ENCODE results near the gene MYMK. TPM values are rescaled to one million over a fixed set of nuclear protein-coding genes. Genes with fewer than 3 reads are reported as not detected.

The MYMK gene, protein sequence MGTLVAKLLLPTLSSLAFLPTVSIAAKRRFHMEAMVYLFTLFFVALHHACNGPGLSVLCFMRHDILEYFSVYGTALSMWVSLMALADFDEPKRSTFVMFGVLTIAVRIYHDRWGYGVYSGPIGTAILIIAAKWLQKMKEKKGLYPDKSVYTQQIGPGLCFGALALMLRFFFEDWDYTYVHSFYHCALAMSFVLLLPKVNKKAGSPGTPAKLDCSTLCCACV
- total RNA-seq (2021; fragmentation: NEBNext Ultra II Directional; extraction: Animal tissue kit (Norgen Biotek cat#: 25700)) (not detected in 2 replicates), polyA plus RNA-seq (2011; rRNA removed) (0.30 TPM in 1 of 2 replicates, not detected in the other), polyA minus RNA-seq (2011; rRNA and poly(A)+ RNA removed) (not detected in 2 replicates)
- 0.23 TPM for polyA plus RNA-seq (2011; cell fraction: cytosol; rRNA removed)
- 0.30 TPM for polyA plus RNA-seq (2011; cell fraction: nucleus; rRNA removed)
- polyA plus RNA-seq (2012, experiment 1 of 2): not detected in 4 replicates
- not detected for polyA plus RNA-seq (2012, experiment 2 of 2)
- not detected for polyA plus RNA-seq (2013, experiment 1 of 2)
- 0.09 TPM for polyA plus RNA-seq (2013, experiment 2 of 2)
- polyA minus RNA-seq (2011; cell fraction: cytosol; rRNA and poly(A)+ RNA removed): not detected
- not detected for polyA minus RNA-seq (2011; cell fraction: nucleus; rRNA and poly(A)+ RNA removed)
- long read RNA-seq, experiment 1: 0 reads
- long read RNA-seq, experiment 2: 0 reads

DNA sequence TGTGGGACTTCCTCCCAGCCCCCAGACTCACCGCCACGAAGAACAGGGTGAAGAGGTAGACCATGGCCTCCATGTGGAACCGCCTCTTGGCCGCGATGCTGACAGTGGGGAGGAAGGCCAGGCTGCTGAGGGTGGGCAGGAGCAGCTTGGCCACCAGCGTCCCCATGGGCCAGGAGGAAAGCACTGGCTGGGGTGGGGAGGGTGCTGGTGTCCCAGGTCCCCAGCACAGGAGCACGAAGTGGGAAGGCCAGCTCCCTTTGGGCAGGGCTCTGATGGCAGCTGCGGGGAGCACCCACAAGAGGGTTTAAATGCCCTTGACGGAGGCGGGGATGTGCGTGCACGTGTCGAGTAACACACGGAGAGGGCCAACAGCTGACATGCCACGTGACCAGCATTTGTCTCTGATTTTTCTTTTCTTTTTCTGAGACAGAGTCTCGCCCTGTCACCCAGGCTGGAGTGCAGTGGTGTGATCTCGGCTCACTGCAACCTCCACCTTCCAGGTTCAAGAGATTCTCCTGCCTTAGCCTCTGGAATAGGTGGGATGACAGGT lies at the start of gene MYMK:
Gene MYMK (minus strand): TSS at position 281 of the 550 bp plus-strand sequence. CDS start 115 bp downstream, at position 166.
- Histone ChIP-seq H2AK5ac (ENCODE audit: low read depth, low read length) (peak within 1 kb of the TSS; percentile 65; the same call in 1 of the 2 replicates), H3K23ac (ENCODE audit: insufficient read length) (no peak within 1 kb of the TSS), H2BK12ac (ENCODE audit: low read depth, low read length) (peak within 1 kb of the TSS; percentile 94), H3K27me3 (replicated peaks in 1 of 4; ENCODE audit: control insufficient read depth in 3 of 4, extremely low read depth in 1 of 4, insufficient read depth in 3 of 4, low read length in 3 of 4) (peaks cover 0 to 5% (median under 1%) of the 10 kb centered on the region in 4 experiments; a peak in 3 of 7 replicates), H3K56ac (replicated peaks; ENCODE audit: insufficient read length, low read depth, low read length) (no peak within 1 kb of the TSS), H3K4me3 (ENCODE audit: extremely low read depth in 1 of 4, insufficient read depth in 2 of 4, low read depth in 3 of 4, low read length in 4 of 4) (no peak within 1 kb of the TSS), H4K8ac (ENCODE audit: extremely low read depth, insufficient read depth, low read length) (no peak within 1 kb of the TSS), H3K4ac (replicated peaks; ENCODE audit: insufficient read length, low read depth, low read length) (no peak within 1 kb of the TSS), H3K4me1 (replicated peaks in 1 of 4; ENCODE audit: control insufficient read depth in 3 of 4, insufficient read depth in 4 of 4, low read length in 3 of 4) (peaks cover 4 to 33% (median 30%) of the 10 kb centered on the region in 4 experiments), H3K79me2 (ENCODE audit: control insufficient read depth in 1 of 2, insufficient read depth in 2 of 2, low read length in 2 of 2) (no peaks in the 10 kb centered on the region), H2AFZ (ENCODE audit: low read length) (no peak within 1 kb of the TSS), H2BK5ac (ENCODE audit: low read depth, low read length) (peak within 1 kb of the TSS; percentile 84; the same call in 1 of the 2 replicates), H3K27ac (ENCODE audit: low read depth, low read length) (no peak within 1 kb of the TSS), H3K79me1 (ENCODE audit: low read depth, low read length) (no peaks in the 10 kb centered on the region), H3K23me2 (ENCODE audit: low read depth, low read length) (no peaks in the 10 kb centered on the region; the same call in 1 of the 2 replicates), H3K9ac (replicated peaks in 1 of 4; ENCODE audit: extremely low read depth in 1 of 4, low read depth in 3 of 4, low read length in 3 of 4) (no peak within 1 kb of the TSS), H4K20me1 (replicated peaks in 1 of 2; ENCODE audit: control insufficient read depth in 1 of 2, insufficient read depth in 2 of 2, low read length in 2 of 2) (no peaks in the 10 kb centered on the region), H3K36me3 (ENCODE audit: control insufficient read depth in 2 of 4, insufficient read depth in 4 of 4, low read length in 3 of 4) (no peaks in the 10 kb centered on the region), H4K5ac (ENCODE audit: insufficient read length, low read depth, low read length) (no peak within 1 kb of the TSS), H3K4me2 (ENCODE audit: insufficient read depth in 1 of 2, low read depth in 2 of 2, low read length in 2 of 2) (no peak within 1 kb of the TSS; a peak in 1 of 4 replicates), H2BK15ac (ENCODE audit: low read length) (peak within 1 kb of the TSS; percentile 96; the same call in 1 of the 2 replicates), H2BK120ac (replicated peaks; ENCODE audit: low read depth, low read length) (no peak within 1 kb of the TSS), H3K9me3 (ENCODE audit: insufficient read depth in 2 of 2, low read depth in 1 of 2, low read length in 1 of 2) (no peaks in the 10 kb centered on the region), H2BK20ac (ENCODE audit: low read length) (no peak within 1 kb of the TSS), H3K14ac (ENCODE audit: insufficient read length) (no peak within 1 kb of the TSS), H3K18ac (ENCODE audit: extremely low read depth, low read length) (no peak within 1 kb of the TSS), H4K91ac (replicated peaks; ENCODE audit: insufficient read length, low read length) (no peak within 1 kb of the TSS)
- FAIRE-seq: no peak
- CTCF ChIA-PET (ENCODE audit: partially characterized antibody): interaction anchor here (1.2 to 2.7 kb wide), 4 partner anchors 10 to 166 kb away, joined by 3 to 14 read pairs (median 4); no protein-coding TSS in a partner anchor
- POLR2A ChIA-PET (ENCODE audit: partially characterized antibody): no interaction called here
- no peak for DNase-seq (ENCODE audit: low read depth in 1 of 2, low spot score in 2 of 2)
- WGBS, 2 experiments (ENCODE audit: extremely low coverage in 1 of 2, insufficient coverage in 1 of 2, insufficient read length in 1 of 2, insufficient replicate concordance in 2 of 2, low coverage in 1 of 2, low lambda C conversion rate in 2 of 2, missing lambda C conversion rate in 1 of 2): 91% methylated on average over 17 of the region's 17 CpGs; no CpG with 5 or more reads in 1 of the 2 experiments
- TF ChIP-seq BACH1 (IDR thresholded peaks at IDR 0.05; ENCODE audit: low read length) (no peak), FOSL1 (IDR thresholded peaks at IDR 0.05; ENCODE audit: insufficient read depth, low read depth, low read length) (no peak), SAP30 (IDR thresholded peaks at IDR 0.05; ENCODE audit: insufficient read depth, insufficient replicate concordance, low read length) (no peak), RFX5 (IDR thresholded peaks at IDR 0.05; ENCODE audit: borderline replicate concordance, low read depth, low read length) (no peak), NRF1 (IDR thresholded peaks at IDR 0.05; ENCODE audit: low read depth, low read length) (no peak), RXRA (IDR thresholded peaks at IDR 0.05; ENCODE audit: insufficient read depth, low read depth, low read length) (no peak), MAFK (IDR thresholded peaks at IDR 0.05; ENCODE audit: low read depth, low read length) (no peak), POU5F1 (IDR thresholded peaks at IDR 0.05; ENCODE audit: low read depth, low read length) (no peak), EP300 (IDR thresholded peaks at IDR 0.05; ENCODE audit: borderline replicate concordance in 1 of 2, low read depth in 2 of 2, low read length in 2 of 2) (no peak), ZNF274 (IDR thresholded peaks at IDR 0.05; ENCODE audit: borderline replicate concordance, extremely low read depth, low read length) (no peak)
